BJ (cell line): ENCODE results near the gene SMIM21. TPM values are rescaled to one million over a fixed set of nuclear protein-coding genes. Genes with fewer than 3 reads are reported as not detected.

Experiments used
- CTCF ChIA-PET: fragments of 350-600 bp; formaldehyde crosslinking; extraction: SDS; loops from one replicate; lab custom pipeline; 2021; ENCODE audit warnings: antibody characterized with exemption, inconsistent platforms; lab: Yijun Ruan, JAX
- POLR2A ChIA-PET: fragments of 300-600 bp; sonication (Branson Sonifier 250); formaldehyde crosslinking; extraction: SDS; loops from one replicate; lab custom pipeline; 2021; ENCODE audit warnings: antibody characterized with exemption; lab: Charles Lee
- DNase-seq: peaks from one replicate; pipeline ENCODE4 v3.0.0-alpha.2; 2011; ENCODE audit warnings: low read depth
- H3K27me3 ChIP-seq: 2 replicates; pipeline ENCODE4 v1.6.0; 2011; ENCODE audit warnings: low read length; ENCODE audit not compliant: control insufficient read depth, insufficient read depth
- H3K36me3 ChIP-seq: 2 replicates; pipeline ENCODE4 v1.5.1; 2011; ENCODE audit warnings: low read length; ENCODE audit not compliant: control insufficient read depth, insufficient read depth
- H3K4me3 ChIP-seq: 2 replicates; pipeline ENCODE4 v1.5.1; 2011; ENCODE audit warnings: low read depth, mild to moderate bottlenecking, control low read depth, low read length
- polyA plus RNA-seq: library from polyadenylated mRNA; depleted of rRNA; stranded (reverse); fragments of >200 nt; gene quantifications from 2 replicates; pipeline ENCODE4 v1.2.3, GENCODE V29; 2011
- TF ChIP-seq, protein P1 (sequence below): IDR thresholded peaks from 2 replicates; pipeline ENCODE4 v1.5.1; 2011; ENCODE audit warnings: low read depth, mild to moderate bottlenecking, control low read depth, inconsistent platforms, low read length, moderate library complexity; ENCODE audit not compliant: insufficient read depth

Gene SMIM21
- polyA plus RNA-seq, 1 experiment: not detected

DNA sequence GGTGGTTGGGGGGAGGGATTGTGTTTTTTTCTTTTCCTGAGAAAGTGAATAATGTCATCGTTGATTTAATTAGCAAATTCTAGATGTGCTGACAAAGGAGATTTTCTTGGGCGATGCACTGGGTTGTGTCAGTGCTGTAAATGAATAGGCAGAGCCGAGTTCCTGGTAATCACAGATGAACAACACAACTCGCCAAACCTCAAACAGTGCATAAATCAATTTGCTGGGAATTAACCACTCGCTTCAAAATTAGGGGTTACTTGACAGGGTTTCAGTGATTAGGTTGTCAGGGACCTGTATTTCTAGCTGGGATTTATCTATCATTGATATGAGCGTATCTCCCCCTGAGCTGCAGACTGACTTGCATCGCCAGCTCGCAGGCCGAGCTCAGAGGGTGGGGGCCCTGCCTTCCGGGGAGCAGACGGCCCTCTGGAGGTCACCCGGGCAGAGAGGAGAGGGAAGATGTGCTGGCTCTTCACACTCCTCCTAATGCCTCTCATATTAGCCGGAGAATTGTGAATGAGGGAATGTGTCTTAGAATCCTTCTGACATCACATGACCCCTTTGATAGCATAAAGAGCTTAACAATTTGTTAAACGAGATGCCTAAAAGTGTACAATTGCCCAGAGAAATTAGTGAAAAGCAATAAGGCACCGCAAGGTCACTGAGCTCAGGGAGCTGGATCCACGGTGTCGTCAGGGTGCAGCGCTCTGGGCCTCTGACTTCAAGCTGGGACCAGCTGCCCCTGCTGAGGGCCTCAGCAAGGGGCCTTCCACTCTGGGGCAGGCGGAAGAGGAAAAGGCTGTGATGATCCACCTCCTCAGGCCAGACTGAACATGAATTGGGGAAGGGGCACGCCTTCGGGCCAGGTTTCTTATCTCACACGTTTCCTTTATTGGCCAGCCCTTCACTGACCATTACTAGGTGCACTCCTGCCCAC, 48.9 kb downstream of the SMIM21 start:
- no peak for DNase-seq

DNA sequence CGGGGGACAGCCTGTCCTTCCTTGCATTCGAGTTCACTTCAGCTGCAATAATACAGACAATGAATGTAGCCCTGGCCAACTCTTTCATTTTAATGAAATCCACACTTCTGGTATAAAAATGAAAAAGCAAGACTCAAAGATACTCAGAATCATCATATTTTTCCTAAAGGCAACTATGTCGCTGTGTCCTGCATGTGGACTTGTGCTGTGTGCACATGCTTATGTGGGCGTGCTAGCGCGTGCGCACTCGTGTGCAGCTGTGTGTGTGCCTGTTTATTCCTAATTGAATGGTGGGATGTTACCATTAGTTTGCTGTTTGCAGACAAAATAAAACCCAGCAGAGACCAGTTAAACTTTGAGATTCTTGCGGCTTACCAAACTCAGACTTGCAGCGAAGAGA, 49.6 kb downstream of the SMIM21 start:
- no peak for DNase-seq
- Histone ChIP-seq H3K36me3 (no peaks in the 10 kb centered on the region), H3K4me3 (no peak overlapping the region), H3K27me3 (peaks cover 1% of the 10 kb centered on the region)
- TF ChIP-seq, protein P1, sequence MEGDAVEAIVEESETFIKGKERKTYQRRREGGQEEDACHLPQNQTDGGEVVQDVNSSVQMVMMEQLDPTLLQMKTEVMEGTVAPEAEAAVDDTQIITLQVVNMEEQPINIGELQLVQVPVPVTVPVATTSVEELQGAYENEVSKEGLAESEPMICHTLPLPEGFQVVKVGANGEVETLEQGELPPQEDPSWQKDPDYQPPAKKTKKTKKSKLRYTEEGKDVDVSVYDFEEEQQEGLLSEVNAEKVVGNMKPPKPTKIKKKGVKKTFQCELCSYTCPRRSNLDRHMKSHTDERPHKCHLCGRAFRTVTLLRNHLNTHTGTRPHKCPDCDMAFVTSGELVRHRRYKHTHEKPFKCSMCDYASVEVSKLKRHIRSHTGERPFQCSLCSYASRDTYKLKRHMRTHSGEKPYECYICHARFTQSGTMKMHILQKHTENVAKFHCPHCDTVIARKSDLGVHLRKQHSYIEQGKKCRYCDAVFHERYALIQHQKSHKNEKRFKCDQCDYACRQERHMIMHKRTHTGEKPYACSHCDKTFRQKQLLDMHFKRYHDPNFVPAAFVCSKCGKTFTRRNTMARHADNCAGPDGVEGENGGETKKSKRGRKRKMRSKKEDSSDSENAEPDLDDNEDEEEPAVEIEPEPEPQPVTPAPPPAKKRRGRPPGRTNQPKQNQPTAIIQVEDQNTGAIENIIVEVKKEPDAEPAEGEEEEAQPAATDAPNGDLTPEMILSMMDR: no peak
- POLR2A ChIA-PET: no interaction called here
- CTCF ChIA-PET: no interaction called here

More for the DNA sequence above, 48.9 kb downstream of the SMIM21 start:
- POLR2A ChIA-PET: no interaction called here
- Histone ChIP-seq H3K4me3 (no peak overlapping the region), H3K27me3 (peaks cover 1% of the 10 kb centered on the region), H3K36me3 (no peaks in the 10 kb centered on the region)
- TF ChIP-seq, protein P1: no peak
- CTCF ChIA-PET: no interaction called here

DNA sequence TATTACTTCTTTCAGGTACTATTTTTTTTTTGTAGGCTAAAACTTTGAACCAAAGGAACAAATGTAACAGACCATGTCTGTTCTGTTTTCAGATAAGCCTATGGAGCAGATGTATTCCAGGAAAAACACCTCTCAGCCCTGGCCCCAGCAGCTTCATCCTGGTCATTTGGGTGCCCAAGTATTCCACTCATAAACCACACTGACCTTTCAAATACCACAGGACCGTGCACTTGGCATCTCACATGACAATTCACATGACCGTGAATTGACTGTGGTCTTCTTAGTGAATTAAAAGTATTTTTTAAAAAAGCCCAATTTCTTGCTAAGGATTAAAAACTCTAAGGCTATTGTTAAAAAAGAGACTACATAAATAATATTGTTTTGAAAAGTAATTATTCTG, 50.2 kb downstream of the SMIM21 start:
- CTCF ChIA-PET: interaction anchor here (0.7 kb wide), 1 partner anchor 257 kb away, joined by 3 read pairs; no protein-coding TSS in a partner anchor
- TF ChIP-seq, protein P1: no peak
- POLR2A ChIA-PET: no interaction called here

DNA sequence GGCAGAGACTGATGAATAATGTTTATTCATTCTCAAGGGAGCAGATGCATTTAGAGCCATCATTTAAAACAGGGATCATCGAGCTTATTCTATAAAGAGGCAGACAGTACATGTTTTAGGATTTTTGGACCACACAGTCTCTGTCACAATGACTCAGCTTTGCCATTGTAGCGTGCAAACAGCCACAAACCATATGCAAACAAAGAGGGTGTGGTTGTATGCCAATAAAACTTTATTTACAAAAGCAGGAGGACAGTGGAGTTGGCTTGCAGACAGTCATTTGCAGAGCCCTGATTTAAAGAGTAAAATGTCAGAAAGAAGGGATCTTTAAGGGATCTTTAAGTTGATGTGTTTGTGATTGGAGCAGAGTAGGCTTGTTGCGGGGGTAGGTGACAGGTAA, 51.5 kb downstream of the SMIM21 start:
- no peaks in the 10 kb centered on the region for H3K36me3 ChIP-seq
- no peaks in the 10 kb centered on the region; the same call in 1 of the 2 replicates for H3K27me3 ChIP-seq
- DNase-seq: no peak
- ChIA-PET CTCF (no interaction called here), POLR2A (no interaction called here)
- TF ChIP-seq, protein P1: no peak
- no peak overlapping the region for H3K4me3 ChIP-seq

More for the DNA sequence above, 50.2 kb downstream of the SMIM21 start:
- H3K27me3 ChIP-seq: peaks cover 1% of the 10 kb centered on the region
- no peak for DNase-seq
- H3K4me3 ChIP-seq: no peak overlapping the region
- H3K36me3 ChIP-seq: no peaks in the 10 kb centered on the region

DNA sequence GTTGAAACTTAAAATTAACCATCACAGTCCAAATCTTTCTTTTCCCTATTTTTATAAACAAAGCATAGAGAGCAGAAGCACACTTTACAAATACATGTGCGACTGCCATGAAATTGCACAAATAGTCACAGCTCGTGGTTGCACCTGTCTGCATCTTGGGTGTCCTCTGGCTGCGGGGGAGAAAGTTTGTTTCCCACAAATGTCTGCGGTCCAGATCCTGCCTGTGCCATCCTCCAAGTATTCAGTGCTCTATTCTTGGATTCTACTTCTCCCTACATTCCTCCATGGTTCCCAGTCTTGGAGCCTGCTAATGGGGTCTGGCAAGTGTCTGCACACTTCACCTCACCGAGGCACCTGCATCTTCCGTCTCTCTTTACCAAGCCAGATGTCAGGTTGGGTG, 52.2 kb downstream of the SMIM21 start:
- ChIA-PET CTCF (interaction anchor here (1.3 kb wide), 1 partner anchor 10 kb away, joined by 6 read pairs; no protein-coding TSS in a partner anchor), POLR2A (no interaction called here)
- TF ChIP-seq, protein P1: no peak
- no peak overlapping the region for H3K4me3 ChIP-seq
- no peak for DNase-seq
- no peaks in the 10 kb centered on the region; the same call in 1 of the 2 replicates for H3K27me3 ChIP-seq
- no peaks in the 10 kb centered on the region for H3K36me3 ChIP-seq
